Measurements from ENCODE around the gene PDHX. TPM values are rescaled to one million over a fixed set of nuclear protein-coding genes. Genes with fewer than 3 reads are reported as not detected.

The PDHX gene
- total RNA-seq, 1 experiment from 2014 or later = 35.8 TPM

DNA sequence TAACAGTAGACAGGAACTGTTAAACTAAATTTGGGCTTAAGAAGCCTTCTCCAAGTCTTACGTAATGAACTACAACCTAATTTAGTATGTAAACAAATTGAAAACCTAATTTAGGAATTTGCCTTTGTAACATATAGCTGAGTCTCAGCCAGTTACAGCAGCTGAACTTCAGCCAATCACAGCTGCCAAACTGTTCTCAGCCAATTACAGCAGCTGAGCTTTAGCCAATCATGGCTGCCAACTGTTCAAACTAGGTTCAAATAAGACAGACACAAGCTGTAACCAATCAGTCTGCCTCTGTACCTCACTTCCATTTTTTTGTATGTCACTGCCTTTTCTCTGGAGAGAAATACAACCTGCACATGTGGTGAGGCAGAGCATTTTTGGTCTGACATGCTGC, 127.5 kb downstream of the PDHX start:
- DNase-seq (ENCODE audit: low read depth) = peak; percentile 35

DNA sequence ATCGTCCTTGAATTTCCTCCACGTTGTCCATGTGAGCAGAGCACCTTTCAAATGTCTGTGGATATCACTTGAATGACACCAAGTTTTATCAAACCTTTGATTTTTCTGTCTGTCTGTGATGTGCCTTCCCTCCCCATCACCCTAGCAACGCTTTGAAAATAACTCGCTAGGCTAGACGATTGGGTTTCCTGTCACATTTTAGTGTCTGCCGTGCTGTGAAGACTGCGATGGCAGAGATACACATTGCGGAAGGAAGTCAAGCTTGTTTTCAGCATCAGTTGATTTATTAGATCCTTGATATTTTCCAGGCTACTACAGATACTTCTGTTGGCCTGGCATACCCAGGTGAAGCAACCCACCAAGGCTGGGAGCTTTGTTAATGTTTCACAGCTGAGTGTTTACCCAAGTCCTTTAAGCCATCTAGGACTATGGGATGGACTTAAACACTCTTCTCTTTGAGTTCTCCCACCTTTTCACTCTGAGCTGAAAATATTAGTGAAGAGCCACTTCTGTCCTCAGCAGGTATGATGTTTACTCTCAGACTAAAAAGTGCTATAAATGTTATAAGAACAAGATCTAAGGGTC, 128.9 kb downstream of the PDHX start:
- DNase-seq (ENCODE audit: low read depth) = no peak

Other genes with a start within 250 kb of the PDHX start
- gene APIP, start 239 bp upstream of the PDHX start, total RNA-seq (2014; rRNA removed) = 27.0 and 28.1 TPM in 2 replicates
- 215 and 235 TPM in 2 replicates for gene CD44, start 222.6 kb downstream of the PDHX start, total RNA-seq (2014; rRNA removed)

Measured in LHCN-M2 (cell line).